A549 treated with Mapracorat at 1 μM for 4 hours (cell line): ENCODE results near the gene SF3B3. TPM values are rescaled to one million over a fixed set of nuclear protein-coding genes. Genes with fewer than 3 reads are reported as not detected.

Experiments
- total RNA-seq: library from RNA; stranded (reverse); fragments of 200-300 nt; extraction: Qiagen RNA extraction; gene quantifications from 5 replicates; pipeline ENCODE4 v1.2.3, GENCODE V29; 2022

The SF3B3 gene
- total RNA-seq = 141 to 196 TPM (median 187 TPM) in 5 replicates

GRCh38 chr16:70523743-70524398, at the start of gene SF3B3:
TSS of gene SF3B3 (plus strand) at chr16:70523816. CDS start at chr16:70526657, 2,841 bp downstream.

DNA sequence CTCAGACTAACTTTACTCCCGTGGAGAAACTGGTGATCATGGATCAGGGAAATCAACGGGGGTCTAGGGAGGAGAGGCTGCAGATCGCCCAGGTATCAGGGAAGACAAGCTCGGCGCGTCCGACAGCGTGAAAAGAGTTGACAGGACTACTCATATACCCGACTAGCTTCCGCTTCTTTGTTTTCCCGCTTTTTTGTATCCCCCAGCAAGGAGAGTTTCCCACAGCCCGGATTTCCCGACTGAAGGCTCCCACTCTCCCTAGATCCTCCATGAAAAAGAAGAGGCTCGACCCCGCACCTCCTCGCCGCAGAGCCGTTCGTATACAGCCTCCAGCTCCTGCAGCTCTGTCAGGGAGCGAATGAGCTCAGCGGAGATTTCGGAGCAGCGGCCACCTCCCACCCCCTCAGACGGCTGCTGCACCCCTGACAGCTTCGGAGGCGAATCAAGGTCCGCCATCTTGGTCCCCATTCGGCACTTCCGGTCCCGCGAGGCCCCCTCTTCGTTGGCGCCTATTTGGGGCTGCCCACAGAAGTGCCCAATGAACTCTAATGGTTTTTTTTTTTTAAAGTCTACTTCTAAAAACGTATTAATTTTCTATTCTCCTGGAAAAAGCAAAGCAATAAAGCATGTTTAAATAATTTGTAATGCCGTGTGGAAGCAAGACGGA, 407 bp upstream of the SF3B3 start, which contains the start of gene COG4:
TSS of gene COG4 (minus strand) at position 479 of the 667 bp plus-strand sequence. CDS start at position 468, 11 bp downstream.

Other genes with a start within 250 kb of the SF3B3 start
- 82.5 to 94.4 TPM (median 84.2 TPM) in 5 replicates for gene AARS1, start 234.3 kb upstream of the SF3B3 start, total RNA-seq
- gene DDX19B, start 224.6 kb upstream of the SF3B3 start, total RNA-seq = 31.5 to 34.2 TPM (median 33.1 TPM) in 5 replicates
- 38.2 to 38.9 TPM (median 38.6 TPM) in 5 replicates for gene DDX19A, start 176.9 kb upstream of the SF3B3 start, total RNA-seq
- 18.2 to 24.9 TPM (median 22.9 TPM) in 5 replicates for gene ST3GAL2, start 84.7 kb upstream of the SF3B3 start, total RNA-seq
- gene FCSK, start 69.2 kb upstream of the SF3B3 start, total RNA-seq = 4.4 to 6.3 TPM (median 5.3 TPM) in 5 replicates
- gene COG4, start 262 bp upstream of the SF3B3 start, total RNA-seq = 26.0 to 32.3 TPM (median 29.8 TPM) in 5 replicates
- gene IL34, start 122.7 kb downstream of the SF3B3 start, total RNA-seq = 0.36 to 0.56 TPM (median 0.51 TPM) in 5 replicates
- 58.6 to 98.3 TPM (median 87.1 TPM) in 5 replicates for gene MTSS2, start 162.2 kb downstream of the SF3B3 start, total RNA-seq